CD4-positive, alpha-beta T cell treated with Interleukin-4 for 1 hour (primary cell): ENCODE data around the gene EEF1AKMT3.

Experiments
- DNase-seq, 2 donors: peaks; one replicate each; pipeline ENCODE4 v3.0.0-alpha.2; 2020 to 2022

EEF1AKMT3 gene

GRCh38 chr12:57821474-57822214 is 49.2 kb downstream of the EEF1AKMT3 start:
- DNase-seq, result no peak

GRCh38 chr12:57822392-57823130 is 50.1 kb downstream of the EEF1AKMT3 start:
- no peak for DNase-seq

- no peak for DNase-seq
Measured at GRCh38 chr12:57823131-57823907, 50.9 kb downstream of the EEF1AKMT3 start.

- DNase-seq, result no peak
Measured at GRCh38 chr12:57823908-57824640, 51.7 kb downstream of the EEF1AKMT3 start.

- no peak for DNase-seq
Measured at GRCh38 chr12:57825451-57825850, 53.0 kb downstream of the EEF1AKMT3 start.

GRCh38 chr12:57826400-57826799 is 54.0 kb downstream of the EEF1AKMT3 start:
- DNase-seq, result no peak

- no peak for DNase-seq
Measured at GRCh38 chr12:57826966-57827365, 54.6 kb downstream of the EEF1AKMT3 start.

- no peak for DNase-seq
Measured at GRCh38 chr12:57829025-57829777, 56.8 kb downstream of the EEF1AKMT3 start.

GRCh38 chr12:57830393-57830792 is 58.0 kb downstream of the EEF1AKMT3 start:
- DNase-seq, result no peak
